GM04504 (cell line): ENCODE measurements around the gene CACNA1G.

ENCODE experiments used
- DNase-seq: peaks from one replicate; pipeline ENCODE4 v3.0.0-alpha.2; 2012; ENCODE audit warnings: low read depth

CACNA1G gene

DNA sequence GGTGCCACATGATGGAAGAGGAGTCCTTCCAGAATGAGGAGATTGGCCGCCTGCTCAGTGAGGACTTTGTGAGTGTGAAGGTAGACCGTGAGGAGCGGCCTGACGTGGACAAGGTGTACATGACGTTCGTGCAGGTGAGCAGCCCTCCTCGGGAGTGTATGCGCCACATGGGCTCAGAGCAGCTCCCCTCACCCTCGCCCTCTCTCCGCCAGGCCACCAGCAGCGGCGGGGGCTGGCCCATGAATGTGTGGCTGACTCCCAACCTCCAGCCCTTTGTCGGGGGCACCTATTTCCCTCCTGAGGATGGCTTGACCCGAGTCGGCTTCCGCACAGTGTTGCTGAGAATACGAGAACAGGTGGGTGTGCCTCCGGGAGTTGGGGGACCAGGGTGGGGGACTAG lies 11.7 kb upstream of the CACNA1G start:
- no peak for DNase-seq

DNA sequence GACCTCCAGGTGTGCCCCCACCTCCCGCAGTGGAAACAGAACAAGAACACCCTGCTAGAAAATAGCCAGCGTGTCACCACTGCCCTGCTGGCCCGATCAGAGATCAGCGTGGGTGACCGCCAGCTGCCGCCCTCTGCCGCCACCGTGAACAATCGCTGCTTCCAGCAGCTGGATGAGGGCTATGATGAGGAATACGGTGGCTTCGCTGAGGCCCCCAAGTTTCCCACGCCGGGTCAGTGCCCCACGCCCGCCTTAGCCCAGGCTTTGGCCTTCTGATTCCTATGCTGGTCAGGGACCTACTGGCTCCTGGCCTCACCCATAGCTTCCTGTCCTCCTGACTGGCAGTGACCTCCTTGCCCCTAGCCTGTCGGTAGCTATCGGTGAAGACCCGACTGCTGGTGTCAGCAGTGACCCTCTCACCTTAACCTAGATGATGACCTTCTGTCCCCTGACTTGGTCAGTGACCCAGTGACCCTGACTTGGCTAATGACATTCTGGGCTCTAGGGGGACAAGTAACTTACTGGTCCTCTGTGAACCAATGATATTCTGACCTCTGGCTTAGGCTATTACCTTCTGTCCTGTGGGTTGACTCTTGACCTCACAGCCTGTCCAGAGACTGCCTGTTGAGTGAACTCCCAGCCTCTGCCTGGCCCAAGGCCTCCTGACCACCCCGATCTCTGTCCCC lies 11.1 kb upstream of the CACNA1G start:
- no peak for DNase-seq

DNA sequence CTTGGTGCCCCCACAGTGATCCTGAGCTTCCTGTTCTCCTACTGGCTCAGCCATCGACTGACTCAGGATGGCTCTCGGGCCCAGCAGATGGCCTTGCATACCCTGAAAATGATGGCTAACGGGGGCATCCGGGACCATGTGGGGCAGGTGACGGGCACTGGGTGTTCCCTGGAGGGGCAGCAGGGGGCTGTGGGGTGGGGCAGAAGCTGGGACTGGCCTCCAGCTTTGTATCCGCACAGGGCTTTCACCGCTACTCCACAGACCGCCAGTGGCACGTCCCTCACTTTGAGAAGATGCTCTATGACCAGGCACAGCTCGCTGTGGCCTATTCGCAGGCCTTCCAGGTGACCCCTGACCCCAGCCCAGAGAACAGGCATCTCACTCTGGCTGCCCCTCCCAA lies 10.5 kb upstream of the CACNA1G start:
- no peak for DNase-seq

DNA sequence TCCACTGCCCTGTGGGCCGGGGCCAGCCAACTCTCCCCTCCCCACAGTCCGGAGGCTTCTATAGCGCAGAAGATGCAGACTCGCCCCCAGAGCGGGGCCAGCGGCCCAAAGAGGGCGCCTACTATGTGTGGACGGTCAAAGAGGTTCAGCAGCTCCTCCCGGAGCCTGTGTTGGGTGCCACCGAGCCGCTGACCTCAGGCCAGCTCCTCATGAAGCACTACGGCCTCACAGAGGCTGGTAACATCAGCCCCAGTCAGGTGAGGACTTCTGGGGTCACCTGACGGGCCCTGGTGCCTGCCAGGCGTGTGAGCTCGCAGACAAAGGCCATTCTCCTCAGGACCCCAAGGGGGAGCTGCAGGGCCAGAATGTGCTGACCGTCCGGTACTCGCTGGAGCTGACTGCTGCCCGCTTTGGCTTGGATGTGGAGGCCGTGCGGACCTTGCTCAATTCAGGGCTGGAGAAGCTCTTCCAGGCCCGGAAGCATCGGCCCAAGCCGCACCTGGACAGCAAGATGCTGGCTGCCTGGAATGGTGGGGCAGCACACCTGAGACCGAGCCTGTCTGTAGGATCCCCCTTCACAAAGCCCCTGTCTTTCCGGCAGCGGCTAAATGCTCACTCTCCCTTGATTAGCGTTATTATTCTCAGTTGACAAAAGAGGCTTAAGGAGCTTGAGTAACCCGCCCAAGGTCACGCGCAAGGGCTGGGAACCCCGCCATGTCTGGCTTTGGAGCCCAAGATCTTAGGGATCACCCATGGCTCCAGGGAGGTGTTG lies 9.7 kb upstream of the CACNA1G start:
- DNase-seq = peak; percentile 68

DNA sequence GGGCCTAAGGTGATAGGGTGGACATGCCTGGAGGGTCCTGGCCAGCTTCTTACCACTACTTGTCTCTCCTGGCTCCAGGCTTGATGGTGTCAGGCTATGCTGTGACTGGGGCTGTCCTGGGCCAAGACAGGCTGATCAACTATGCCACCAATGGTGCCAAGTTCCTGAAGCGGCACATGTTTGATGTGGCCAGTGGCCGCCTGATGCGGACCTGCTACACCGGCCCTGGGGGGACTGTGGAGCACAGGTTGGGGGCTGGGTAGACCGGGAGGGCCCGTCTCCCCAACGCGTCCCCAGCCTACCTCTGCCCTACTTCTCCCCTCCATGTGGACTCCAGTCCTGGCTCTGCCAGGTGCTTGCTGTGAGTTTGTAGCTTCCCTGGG lies 9.1 kb upstream of the CACNA1G start:
- DNase-seq = no peak

DNA sequence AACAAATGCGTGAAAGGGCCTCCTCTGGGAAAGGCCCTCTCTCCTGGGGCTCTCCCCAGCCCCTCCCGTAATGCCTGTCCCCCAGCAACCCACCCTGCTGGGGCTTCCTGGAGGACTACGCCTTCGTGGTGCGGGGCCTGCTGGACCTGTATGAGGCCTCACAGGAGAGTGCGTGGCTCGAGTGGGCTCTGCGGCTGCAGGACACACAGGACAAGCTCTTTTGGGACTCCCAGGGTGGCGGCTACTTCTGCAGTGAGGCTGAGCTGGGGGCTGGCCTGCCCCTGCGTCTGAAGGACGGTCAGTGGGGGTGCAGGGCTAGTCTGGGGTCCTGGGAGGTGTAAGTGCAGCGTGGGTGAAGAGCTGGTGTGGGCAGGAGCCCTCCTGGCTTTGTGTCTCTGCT lies 8.6 kb upstream of the CACNA1G start:
- DNase-seq = no peak

DNA sequence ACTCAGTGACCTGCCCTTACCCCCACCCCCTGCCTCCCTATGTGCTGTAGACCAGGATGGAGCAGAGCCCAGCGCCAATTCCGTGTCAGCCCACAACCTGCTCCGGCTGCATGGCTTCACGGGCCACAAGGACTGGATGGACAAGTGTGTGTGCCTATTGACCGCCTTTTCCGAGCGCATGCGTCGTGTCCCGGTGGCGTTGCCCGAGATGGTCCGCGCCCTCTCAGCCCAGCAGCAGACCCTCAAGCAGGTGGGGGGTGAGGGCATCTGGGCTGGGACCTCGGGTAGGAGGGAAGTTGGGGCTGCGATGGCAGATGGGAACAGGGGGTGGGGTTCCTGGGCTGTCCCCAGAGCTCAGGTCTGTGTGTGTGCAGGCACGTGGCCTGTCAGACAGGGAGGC lies 6.3 kb upstream of the CACNA1G start:
- DNase-seq = no peak

DNA sequence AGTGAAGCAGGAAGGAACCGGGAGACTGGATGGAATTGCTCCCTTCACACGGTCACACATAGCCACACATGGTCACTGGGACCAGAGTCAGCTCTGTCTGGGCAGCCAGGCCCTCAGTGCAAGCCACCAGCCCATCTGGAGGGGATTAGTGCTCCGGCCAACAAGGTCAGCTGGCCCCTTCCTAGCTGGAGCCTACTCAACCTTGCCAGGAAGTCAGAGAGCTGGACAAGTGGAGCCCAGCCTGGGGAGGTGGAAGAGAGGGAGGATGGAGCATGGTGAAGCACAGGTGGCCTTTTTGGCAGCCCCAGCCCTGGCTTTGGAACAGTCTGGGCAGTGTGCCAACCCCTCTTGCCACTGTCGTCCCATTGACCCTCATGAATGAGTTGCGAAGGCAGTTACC lies 3.7 kb upstream of the CACNA1G start:
- DNase-seq = no peak

DNA sequence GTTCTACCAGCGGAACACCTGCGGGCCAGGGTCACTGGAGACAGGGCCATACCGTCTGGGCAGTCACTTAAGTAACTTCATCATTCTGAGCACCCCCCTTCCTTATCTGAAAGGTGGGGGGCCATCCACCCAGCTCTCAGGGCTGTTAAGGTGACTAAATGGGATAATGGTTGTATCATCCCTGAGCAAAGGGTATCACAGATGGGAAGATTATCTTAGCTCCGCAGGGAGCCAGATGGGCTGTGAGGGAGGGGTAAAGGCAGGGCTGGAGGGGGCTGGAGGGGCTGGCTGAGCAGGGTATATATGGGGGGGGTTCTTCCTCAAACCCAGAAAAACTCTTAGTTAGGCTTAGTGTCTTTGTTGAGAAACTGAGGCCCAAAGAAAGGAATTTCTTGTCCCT lies 2.9 kb upstream of the CACNA1G start:
- no peak for DNase-seq

DNA sequence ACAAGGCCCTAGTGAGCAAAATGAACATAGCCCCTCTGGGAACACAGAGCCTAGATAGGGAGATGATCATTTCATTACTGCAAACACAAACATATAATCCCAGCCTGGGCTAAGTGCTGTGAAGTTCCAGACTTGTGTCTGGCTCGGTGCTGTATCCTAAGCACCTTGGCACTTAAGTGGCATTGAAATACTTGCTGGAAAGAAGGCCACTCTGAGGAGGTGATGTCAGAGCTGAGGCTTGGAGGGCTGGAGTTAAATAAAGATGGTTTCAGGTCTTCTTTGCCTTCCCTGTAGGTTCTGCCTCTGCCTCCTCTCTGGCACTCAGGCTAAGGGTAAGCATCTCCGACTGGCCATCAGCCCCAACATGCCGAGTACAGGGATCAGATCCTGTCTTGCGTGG lies 2.4 kb upstream of the CACNA1G start:
- no peak for DNase-seq

DNA sequence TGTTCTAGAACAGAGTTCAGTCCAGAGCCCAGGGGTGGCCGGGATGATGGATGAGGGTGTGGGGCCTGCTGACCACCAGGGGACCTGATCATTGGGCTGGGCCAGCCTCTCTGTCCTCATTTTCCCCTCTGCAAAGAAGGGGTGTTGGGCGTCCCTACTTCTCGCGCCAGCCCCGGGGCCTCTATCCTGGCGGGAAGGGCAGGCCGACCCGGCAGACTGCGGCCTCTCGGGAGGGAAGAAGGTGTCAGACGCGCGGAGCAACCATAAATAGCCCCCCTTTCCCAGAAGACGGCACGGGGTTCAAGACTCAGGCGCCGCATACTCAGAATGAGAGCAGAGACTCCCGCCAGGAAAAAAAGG lies 2.0 kb upstream of the CACNA1G start:
- DNase-seq = no peak

DNA sequence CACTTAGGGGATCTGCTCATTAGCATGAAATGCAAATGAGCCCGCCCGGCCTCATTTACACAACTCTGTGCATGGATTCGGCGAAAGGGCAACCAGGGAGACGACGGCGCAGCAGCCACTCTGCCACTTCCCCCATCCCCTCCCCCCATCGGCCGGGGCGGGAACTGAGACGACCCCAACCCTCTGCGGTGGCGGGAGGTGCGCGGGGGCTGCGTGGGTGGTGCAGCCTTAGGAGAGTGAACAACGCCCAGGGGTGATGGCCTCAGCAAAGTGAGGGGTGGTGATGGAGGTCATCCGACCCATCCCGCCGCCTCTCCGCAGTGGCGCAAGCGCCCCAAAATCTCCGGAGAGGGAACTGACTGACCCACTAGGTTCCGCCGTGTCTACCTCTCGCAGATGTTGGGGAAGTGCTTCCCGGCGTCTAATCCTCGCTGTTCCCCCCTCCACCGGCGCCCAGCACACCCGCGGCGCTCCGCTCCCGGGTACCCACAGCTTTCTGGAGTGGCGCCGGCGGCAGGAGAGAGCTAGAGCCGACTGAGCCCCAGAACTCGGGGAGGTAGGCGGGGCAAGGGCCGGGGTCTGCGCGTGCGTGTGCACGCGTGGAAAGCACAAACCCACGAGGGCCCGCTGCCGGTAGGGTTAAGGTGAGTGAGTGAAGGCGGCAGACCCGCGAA lies 1.4 kb upstream of the CACNA1G start:
- no peak for DNase-seq

DNA sequence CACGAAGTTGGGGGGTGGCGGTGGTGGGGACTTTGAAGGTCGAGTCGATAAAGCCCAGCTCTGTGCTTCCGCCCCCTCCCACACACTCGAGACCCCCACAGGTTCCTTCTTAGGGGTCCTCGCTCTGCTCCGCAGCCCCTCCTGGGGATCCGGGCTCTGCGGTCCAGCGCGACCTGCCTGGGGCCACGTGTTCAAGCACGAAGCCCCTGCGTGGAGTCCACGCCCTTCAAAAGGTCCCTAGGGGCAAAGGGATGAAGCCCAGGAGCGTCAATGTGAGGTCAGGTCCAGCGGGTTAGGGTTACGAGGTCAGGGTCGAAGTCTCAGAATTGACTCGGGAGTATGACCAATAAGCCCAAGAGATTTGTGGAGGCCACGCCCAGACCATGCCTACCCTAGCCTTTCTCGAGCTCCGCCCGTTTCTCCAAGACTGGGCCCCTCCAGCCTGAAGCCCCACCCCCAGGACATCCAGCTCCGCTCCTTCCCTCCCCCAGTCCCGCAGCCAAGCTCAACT lies 786 bp upstream of the CACNA1G start:
- DNase-seq = no peak

DNA sequence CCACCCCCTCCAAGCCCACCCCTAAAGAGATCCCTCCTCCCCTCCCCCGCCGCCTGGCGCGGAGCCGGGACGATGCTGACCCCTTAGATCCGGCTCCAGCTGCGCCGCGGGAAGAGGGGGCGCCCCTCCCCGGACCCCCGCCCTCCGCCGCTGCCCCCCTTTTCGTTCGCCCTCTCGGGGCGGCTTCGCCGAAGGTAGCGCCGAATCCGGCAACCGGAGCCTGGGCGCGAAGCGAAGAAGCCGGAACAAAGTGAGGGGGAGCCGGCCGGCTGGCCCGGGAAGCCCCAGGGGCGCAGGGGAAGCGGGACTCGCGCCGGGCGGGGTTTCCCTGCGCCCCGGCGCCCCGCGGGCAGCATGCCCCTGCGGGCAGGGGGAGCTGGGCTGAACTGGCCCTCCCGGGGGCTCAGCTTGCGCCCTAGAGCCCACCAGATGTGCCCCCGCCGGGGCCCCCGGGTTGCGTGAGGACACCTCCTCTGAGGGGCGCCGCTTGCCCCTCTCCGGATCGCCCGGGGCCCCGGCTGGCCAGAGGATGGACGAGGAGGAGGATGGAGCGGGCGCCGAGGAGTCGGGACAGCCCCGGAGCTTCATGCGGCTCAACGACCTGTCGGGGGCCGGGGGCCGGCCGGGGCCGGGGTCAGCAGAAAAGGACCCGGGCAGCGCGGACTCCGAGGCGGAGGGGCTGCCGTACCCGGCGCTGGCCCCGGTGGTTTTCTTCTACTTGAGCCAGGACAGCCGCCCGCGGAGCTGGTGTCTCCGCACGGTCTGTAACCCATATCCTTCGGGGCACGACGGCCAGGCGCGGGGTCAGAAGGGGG lies 623 bp downstream of the CACNA1G start:
- DNase-seq = no peak

DNA sequence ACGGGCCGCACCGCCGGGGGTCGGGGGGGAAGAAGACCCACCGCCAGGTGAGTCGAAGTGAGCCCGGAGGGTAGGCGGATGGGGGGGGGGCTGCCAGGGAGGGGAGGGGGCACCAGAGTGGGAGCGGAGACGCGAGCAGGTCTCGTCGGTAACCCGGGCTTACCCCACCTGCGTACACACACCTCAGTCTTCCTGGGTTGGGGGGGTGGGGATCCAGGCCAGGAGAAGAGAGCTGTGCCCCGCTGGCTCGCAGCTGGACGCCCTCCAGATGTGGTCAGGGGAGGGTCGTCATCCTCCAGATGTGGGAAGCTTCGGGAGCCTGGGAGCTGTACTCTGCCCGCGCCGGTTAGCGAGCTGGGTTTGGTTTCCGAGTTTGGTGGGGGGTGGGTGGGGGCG lies 1.2 kb downstream of the CACNA1G start:
- DNase-seq = no peak

DNA sequence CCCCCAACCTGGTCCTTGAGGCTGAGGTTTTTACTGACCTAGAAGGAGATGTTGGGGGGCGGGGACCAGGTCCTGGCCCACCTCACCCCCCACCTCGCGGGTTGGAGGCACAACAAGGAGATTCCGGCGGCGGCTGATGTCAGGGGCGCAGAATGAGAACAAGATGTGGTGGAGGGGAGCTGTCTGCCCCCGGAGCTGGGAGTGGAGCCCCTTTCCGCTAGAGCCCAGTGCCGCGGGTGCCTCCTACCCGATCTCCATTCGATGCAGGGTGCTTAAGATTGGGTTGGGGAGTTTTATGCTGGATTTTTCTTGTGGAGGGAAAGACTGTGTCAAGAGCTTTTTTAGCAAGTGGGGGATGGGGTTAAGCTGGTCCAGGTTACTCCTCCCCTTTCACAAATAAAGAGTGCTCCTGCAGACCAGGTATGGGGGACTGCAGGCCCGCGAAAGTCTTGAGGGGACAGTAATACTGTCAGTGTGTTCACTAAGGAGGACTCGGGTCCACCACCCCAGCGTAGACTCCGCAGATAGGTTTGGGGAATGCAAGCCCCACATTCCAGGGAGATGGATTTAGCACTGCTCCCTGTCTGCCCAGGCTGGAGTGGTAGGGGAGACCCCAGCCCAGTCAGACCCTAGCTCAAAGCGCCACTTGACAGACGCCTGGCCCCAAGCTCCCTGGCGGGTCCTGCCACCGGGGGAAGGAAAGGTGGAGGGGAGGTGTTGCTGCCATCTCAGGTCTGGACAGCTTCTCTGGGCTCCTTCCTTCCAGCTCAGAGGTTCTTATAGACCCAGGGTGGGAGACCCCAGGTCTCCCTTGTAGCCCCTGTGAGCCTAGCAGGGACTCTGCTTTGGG lies 2.0 kb downstream of the CACNA1G start:
- no peak for DNase-seq

DNA sequence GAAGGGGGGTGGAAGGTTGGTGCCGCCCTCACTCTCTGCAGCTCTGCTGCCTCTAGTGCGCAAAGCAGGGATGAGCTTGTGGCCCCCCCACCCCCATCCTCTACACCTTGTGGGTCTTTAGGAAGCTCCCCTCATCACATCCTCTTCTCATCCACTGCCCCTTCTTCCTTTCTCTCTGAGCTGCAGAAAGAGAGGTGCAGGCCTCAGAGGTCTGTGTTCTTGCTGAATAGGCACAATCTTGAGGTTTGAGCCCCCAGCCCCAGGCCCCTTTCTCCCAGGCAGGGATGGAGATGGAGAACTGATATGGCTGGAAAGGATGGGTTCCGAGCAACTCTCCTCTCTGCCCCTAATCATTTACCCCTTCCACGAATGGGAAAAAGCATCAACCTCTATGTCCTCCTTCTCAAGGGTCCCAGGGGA lies 2.6 kb downstream of the CACNA1G start:
- DNase-seq = no peak

DNA sequence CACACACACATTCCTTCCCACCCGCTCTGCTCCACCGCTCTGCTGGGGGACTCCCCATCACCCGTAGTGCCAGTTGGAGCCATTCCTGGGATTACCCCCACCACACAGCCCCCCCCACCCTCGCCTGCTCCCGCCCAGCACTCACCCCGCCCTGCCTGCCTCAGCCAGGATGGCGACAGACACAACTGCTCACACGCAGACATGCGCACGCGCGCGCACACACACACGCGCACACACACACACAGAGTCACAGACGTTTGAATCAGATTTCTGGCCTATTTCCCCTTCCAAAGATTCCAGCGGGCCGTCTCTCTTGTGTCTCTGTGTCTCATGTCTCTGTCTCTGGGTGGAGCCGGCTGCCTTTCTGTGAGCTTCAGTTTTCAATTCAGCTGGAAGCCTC lies 4.4 kb downstream of the CACNA1G start:
- peak; percentile 60 for DNase-seq

DNA sequence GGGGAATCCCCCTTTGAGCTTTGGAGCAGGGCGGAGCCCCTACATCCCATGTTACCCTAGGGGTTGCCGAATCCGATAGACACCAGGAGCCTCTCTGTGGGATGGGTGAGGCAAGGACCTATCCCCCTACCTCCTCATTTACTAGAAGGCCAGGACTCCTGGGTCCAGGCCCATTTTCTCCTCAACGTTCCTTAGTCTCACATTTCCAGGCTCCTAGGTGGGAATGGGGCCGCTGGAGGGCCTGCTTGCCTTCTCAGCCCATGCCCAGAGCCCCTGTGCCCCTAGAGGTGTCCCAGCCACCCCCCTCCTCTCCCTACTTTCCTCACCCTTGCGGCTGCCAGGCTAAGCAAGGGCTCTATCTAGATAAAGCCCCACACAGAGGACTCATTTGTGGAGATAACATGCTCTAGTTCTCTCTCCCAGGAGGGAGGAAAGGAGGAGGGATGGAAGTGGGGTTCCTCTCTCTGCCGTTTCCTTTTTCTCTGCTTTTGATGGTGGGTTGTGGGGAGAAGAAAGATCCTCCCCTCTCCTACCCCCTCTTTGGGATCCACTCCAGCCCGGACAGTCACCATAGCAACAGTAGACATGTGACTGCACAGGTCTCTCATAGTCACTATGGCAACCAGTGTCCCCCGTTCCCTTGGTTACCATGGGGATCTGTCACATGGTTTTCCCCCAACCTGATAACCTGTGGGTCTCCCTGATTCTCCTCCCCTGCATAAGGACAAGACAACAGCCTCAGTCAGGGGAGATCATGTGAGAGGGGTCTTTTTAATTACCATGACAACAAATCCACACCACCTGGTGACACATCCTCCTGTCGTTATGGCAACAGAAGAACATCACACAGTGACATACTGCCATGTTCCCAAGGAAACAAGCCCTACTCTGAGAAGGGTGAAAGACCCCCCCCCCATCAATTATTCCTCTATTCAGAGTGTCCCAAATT lies 5.2 kb downstream of the CACNA1G start:
- no peak for DNase-seq

DNA sequence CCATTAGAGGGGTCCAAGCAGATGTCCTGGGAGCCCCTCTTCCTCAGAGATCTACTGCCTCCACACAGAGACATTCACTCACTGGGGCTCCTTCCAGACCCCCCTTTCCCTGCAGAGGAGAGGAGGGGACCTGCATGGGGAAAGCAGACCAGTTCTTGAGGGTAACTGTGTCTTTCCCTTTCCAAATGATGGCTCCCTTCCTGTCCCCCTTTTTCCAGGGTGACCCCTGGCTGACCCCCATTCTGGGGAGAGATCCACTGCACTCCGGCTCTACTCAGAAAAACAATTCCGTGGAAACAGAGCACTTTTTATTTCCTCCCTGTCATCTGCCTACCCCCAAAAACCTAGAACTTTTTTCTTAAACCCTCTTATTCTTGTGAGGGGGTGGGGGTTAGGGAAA lies 6.4 kb downstream of the CACNA1G start:
- no peak for DNase-seq
